NCI-H774 (cell line): ENCODE results near the gene PNLIPRP2.

Experiments used
- DNase-seq: peaks from one replicate; lab custom pipeline; 2025; lab: John Stamatoyannopoulos, UW

The PNLIPRP2 gene

DNA sequence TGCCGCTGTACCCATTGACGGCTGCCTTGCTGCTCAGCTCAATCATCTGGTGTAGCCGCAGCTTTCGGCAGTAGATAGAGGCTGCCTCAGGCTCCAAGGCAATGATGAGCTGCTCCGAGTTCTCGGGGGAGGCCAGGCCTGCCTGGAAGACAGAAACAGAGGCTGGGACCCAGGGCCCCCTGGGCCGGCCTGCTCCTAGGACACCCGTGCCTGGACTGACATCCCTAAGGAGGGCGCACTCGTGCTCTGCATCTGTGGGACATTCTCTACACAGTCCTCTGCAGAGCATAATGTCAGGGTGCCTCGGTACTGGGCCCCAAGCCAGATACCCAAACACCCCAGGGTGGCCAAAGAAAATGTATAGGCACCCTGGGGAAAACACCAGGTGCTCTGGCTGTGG is 63.1 kb downstream of the PNLIPRP2 start:
- no peak for DNase-seq

GRCh38 chr10:116684781-116685180 is 64.0 kb downstream of the PNLIPRP2 start:
- DNase-seq = no peak

- no peak for DNase-seq
Measured at GRCh38 chr10:116685807-116686206, 65.1 kb downstream of the PNLIPRP2 start.

DNA sequence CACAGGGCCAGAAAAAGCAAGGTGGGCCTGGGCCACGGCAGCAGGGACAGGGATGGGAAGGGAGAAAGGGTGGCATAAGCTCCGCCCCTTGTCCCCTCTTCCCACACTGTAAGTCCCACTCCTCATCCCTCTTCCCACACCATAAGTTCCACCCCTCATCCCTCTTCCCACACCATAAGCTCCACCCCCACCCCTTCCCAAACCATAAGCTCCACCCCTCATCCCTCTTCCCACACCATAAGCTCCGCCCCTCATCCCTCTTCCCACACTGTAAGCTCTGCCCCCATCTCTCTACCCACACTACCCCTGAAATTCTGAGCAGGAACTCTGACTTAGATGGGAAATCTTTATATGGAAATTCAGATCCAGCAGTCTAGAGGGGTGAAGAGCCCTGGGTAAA is 65.9 kb downstream of the PNLIPRP2 start:
- no peak for DNase-seq

DNA sequence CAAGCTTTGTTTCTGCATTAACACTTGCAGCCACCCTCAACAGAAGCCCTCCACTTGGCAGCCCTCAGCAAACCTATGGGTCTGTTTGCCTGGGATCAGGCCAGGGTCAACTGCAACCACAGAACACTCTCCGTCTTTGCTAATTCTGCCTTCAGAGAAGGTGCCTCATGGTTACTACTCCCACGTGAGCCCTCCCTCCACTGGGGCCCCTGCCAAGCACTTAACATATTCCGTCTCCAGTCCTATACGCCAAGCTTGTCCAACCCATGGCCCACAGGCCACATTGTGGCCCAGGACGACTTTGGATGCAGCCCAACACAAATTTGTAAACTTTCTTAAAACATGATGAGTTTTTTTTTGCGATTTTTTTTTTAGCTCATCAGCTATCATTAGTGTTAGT is 66.9 kb downstream of the PNLIPRP2 start:
- DNase-seq = no peak

- DNase-seq = no peak
Measured at GRCh38 chr10:116688241-116688711, 67.5 kb downstream of the PNLIPRP2 start.

DNA sequence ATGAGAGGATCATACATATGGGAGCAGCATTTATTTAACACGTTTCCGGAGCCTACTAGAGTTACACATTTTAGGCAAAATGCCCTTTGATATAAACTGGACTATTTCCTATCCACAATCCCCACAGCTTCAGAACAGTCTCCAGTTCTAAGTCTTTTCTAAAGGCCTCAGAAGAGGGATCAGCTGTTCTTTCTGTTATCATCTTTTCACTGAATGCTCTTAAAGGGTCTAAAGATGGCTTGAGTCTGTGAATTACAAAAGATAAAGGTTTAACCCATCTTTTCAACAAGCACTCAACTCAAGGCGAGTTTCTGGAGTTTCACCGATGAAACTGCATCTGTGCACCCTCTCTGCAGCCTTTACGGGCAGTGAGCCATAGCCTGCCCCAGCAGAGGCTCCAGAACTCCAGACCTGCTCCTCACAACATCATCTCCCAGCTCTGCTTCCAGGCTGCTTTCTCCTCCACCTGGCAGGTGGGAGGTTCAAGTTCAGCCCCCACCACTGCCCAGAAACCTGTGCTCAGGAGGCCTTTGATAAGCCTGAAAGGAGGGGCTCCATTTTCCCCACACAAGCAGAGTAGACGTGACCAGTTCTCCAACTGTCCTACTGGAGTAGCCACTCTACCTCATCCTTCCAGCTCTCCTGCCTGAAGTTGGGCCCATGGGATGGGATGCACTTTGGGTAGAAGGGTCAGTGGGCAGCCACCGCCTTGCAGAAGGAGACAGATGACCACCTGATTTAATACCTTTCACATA is 68.2 kb downstream of the PNLIPRP2 start:
- DNase-seq = no peak

GRCh38 chr10:116689744-116690143 is 69.0 kb downstream of the PNLIPRP2 start:
- no peak for DNase-seq

DNA sequence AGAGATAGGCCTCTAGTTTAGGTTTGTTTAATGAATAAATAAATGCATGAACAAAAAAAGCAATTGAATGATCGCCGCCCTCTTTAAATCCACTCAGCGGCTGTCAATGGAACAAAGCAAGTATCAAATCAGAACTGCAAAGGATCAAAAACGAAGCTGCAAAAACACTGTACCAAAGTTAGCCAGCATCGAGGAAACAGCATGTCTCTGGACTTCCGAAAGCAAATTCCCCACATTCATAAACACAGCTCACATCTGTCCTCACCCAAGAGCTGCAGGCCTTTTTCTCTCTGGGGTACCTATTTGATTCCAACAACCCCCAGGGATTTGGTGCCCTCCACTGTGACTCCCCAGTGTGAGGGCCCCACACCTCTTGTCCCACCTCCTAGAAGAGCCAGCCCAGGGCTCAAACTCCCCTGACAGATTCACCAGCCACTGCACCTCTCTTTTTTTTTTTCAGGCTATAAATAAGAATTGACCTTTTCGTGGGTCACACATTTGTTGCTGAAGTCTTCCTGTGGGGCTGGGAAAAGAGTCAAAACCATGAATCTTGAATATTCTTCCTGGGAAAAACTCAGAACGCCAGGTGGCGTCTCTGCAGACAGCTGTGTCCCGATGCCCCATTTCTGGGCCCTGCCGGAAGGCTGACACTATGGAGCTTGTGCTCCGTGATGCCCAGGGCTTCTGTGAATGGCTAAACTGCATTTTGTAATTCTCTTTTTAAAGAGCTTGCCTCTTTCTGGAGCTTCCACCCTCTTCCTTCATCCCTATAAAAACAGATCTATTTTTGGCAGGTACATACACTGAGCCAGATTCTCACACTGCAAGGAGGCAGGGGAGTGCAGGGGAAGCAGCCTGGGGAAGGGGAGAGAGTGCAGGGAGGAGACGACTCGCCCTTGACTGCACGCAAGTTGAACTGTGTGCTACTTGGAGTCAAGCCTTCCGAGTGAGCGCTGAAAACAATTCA is 69.9 kb downstream of the PNLIPRP2 start:
- DNase-seq = no peak

- DNase-seq = no peak
Measured at GRCh38 chr10:116691635-116692034, 70.9 kb downstream of the PNLIPRP2 start.

DNA sequence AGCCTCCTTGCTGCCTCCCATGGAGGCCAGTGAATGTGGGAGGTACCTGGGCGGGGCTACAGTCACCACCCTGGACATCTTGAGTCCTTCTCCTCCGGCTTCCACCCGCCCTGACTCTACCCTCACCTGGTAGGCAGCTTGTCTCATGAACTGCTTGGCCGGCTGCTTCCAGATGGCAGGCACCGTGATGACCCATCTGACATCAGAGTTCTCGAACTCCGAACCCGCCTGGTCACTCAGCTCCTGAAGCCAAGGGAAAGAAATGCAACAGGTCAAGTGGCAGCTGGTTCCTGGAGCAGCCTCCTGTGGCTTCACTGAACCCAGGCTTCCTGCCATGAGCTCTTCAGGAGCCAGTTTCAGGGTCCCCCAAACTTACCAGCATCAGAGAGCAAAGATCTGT is 71.5 kb downstream of the PNLIPRP2 start:
- no peak for DNase-seq

- DNase-seq = no peak
Measured at GRCh38 chr10:116694243-116694926, 73.6 kb downstream of the PNLIPRP2 start.
